AG09319 (cell line): ENCODE results near the gene ZNF79.

Experiments used
- DNase-seq: peaks from one replicate; pipeline ENCODE4 v3.0.0-alpha.2; 2010; ENCODE audit warnings: low read depth; ENCODE audit errors: extremely low read depth
- TF ChIP-seq, protein P1 (sequence below): IDR thresholded peaks from 2 replicates; pipeline ENCODE4 v1.5.1; 2011; ENCODE audit warnings: low read depth, mild to moderate bottlenecking, inconsistent platforms, low read length, moderate library complexity

The ZNF79 gene

DNA sequence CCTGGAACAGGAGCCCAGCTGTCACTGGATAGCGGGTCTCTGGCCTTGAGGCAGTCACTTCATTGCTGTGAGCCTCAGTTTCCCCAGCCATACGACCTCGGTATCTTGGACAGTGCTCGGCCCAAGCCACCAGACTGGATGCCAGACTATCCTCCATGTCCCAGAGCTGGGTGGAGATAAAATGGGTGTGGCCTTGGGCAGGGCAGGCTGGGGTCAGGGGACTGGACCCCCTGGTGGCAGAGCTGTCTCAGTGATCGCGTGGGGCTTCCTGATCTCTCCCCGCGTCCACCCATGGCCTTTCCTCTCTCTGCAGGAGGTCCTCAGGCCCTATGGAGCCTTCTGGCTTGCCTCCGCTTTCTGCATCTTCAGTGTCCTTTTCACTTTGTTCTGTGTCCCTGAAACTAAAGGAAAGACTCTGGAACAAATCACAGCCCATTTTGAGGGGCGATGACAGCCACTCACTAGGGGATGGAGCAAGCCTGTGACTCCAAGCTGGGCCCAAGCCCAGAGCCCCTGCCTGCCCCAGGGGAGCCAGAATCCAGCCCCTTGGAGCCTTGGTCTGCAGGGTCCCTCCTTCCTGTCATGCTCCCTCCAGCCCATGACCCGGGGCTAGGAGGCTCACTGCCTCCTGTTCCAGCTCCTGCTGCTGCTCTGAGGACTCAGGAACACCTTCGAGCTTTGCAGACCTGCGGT lies 17.2 kb upstream of the ZNF79 start:
- TF ChIP-seq, protein P1, sequence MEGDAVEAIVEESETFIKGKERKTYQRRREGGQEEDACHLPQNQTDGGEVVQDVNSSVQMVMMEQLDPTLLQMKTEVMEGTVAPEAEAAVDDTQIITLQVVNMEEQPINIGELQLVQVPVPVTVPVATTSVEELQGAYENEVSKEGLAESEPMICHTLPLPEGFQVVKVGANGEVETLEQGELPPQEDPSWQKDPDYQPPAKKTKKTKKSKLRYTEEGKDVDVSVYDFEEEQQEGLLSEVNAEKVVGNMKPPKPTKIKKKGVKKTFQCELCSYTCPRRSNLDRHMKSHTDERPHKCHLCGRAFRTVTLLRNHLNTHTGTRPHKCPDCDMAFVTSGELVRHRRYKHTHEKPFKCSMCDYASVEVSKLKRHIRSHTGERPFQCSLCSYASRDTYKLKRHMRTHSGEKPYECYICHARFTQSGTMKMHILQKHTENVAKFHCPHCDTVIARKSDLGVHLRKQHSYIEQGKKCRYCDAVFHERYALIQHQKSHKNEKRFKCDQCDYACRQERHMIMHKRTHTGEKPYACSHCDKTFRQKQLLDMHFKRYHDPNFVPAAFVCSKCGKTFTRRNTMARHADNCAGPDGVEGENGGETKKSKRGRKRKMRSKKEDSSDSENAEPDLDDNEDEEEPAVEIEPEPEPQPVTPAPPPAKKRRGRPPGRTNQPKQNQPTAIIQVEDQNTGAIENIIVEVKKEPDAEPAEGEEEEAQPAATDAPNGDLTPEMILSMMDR: no peak
- no peak for DNase-seq

DNA sequence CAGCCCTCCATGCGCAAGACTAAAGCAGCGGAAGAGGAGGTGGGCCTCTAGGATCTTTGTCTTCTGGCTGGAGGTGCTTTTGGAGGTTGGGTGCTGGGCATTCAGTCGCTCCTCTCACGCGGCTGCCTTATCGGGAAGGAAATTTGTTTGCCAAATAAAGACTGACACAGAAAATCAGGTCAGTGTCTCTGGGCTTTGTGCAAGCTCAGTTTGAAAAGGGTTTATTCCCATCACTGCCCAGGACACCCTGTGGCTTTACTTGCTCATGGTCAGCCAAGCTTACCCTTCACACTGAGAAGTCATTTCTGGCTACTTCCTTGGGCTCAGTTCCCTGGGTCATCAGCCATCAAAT lies 16.7 kb upstream of the ZNF79 start:
- no peak for DNase-seq
- TF ChIP-seq, protein P1: no peak

DNA sequence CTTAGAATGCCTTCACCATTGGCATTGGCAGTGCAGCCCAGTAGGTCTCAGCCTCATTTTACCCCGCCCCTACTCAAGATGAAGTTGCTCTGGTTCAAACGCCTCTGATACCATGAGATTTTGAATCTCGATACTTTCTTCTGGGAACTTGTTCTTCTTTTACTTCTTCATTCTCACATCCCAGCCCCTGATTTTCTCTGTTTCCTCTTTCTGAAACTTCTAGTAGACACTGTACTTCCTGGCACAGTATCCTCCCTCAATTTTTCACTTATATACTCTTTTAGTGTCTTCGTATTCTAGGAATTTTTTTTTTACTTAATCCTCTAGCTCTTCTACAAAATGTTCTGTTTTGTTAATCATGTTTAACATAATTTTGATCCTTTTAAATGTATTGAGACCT lies 13.1 kb upstream of the ZNF79 start:
- DNase-seq: no peak
- TF ChIP-seq, protein P1: no peak

DNA sequence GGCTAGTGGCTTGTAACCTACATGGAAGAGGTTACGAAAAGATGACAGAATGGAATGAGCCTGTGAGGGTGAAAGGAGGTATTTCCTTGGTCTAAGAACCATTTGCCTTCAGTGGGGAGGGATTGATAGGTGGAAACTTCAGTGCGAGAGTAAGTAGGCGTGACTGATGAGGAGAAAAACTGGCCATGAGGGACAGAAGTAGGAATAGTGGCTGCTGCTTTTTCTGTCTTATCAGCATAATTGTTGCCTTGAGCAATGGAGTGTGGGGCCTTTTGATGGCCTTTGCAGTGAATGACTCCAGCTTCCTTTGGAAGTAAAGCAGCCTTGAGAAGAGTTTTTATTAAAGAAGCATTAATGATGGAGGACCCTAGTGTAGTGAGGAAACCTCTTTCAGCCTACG lies 9.0 kb upstream of the ZNF79 start:
- TF ChIP-seq, protein P1: no peak
- no peak for DNase-seq

DNA sequence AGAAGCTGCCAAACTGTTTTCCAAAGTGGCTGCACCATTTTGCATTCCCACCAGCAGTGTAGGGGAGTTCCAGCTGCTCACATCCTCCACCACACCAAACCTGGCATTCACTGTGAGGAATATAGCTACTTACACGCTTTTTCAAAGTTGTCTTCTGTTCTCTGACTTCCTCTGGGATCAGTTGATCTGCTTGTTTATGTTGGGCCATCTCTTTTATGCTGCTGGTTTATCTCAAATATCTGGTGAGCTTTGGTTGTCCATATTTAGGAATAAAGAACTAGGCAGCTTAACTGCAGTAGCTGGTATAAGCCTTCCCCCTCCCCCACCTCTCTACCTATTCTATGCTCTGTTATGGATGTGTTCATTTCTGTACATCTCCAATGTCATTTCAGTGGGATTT lies 8.5 kb upstream of the ZNF79 start:
- TF ChIP-seq, protein P1: no peak
- DNase-seq: no peak

DNA sequence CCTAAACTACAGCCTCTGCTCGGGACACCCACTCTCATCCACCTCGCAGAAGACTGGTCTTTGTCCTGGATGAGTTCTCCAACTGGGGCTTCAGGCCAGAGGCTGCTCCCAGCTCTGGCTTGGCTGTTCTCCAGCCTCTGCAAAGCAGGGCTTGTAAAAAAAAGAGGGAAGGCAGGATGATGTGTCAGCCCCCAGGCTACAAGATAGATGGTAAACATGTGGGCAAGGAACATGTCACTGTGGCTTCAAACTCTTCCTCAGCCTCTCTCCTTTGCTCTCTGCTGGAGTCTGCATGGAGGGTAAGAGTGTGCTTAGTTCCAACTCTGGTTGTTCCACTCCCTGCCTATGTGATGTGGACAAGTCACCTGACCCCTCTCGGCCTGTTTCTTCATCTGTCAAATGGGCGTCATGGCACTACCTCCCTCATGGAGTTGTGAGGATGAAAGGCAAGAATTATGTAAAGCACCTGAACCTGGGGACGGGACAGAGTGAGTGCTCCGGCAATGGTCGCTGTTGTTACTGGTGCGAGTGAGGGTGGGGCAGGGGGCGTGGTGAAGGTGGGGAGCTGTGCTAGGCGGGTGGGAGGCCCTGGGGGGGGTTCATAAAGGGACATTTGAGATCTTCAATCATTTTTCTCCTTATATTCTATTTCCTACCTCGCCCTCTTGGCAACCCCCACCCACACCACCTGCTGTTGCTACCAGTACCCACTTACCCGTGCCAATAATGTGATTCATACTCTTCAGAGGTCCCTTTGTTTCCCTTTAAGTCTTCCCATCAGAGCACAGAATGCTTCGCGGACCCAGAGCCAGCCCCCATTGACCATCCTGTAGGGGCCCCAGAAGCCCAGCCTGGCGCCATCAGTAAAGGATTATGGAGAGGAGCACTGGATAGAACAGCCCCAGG lies 6.8 kb upstream of the ZNF79 start:
- no peak for DNase-seq
- TF ChIP-seq, protein P1: no peak

DNA sequence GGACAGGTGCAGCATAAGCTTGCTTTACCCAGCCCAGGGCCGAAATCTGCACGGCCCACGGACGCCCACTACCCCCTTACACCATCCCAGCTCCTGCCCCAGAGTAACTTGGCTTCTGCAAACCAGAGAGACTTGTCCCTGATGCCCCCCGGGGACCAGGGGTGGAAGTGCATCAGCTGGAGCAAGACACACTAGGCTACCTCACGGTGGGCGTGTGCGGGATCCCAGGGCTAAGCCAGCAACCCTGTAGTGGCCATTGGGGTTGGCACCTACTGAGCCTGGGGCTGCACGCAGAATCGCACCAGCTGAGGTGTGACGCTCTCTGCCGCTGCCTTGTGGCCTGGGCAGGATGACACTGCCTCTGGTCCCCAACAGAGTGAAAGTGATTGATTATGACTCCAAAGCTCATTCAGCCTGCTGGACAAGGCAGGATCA lies 6.1 kb upstream of the ZNF79 start:
- TF ChIP-seq, protein P1: peak; percentile 6

More for the DNA sequence above, 6.1 kb upstream of the ZNF79 start:
- DNase-seq: no peak
